Smooth muscle cell (in vitro differentiated cells): Measurements from ENCODE around the gene EP300. TPM values are rescaled to one million over a fixed set of nuclear protein-coding genes. Genes with fewer than 3 reads are reported as not detected.

Source experiments
- DNase-seq: peaks from one replicate; lab custom pipeline; 2025; ENCODE audit not compliant: unreplicated experiment; lab: John Stamatoyannopoulos, UW
- H2AFZ ChIP-seq: fragments of 200-600 bp; sonication (generic); 2 replicates; pipeline ENCODE4 v1.6.0; 2016; ENCODE audit warnings: antibody characterized with exemption, low read depth, mild to moderate bottlenecking
- H3F3A ChIP-seq: fragments of 200-600 bp; sonication (generic); 2 replicates; pipeline ENCODE4 v1.6.0; 2017; ENCODE audit warnings: antibody characterized with exemption, low read depth
- H3K27ac ChIP-seq: fragments of 200-600 bp; sonication (generic); 2 replicates; pipeline ENCODE4 v1.5.1; 2016; ENCODE audit warnings: low read depth, mild to moderate bottlenecking
- H3K27me3 ChIP-seq: fragments of 200-600 bp; sonication (generic); 2 replicates; pipeline ENCODE4 v1.6.1; 2016; ENCODE audit warnings: low read depth, mild to moderate bottlenecking
- H3K36me3 ChIP-seq: fragments of 200-600 bp; sonication (generic); 2 replicates; pipeline ENCODE4 v1.5.1; 2016; ENCODE audit warnings: low read depth
- H3K4me1 ChIP-seq: fragments of 200-600 bp; sonication (generic); 2 replicates; pipeline ENCODE4 v1.5.1; 2016; ENCODE audit warnings: low read depth
- H3K4me2 ChIP-seq: fragments of 200-600 bp; sonication (generic); 2 replicates; pipeline ENCODE4 v1.6.0; 2016; ENCODE audit warnings: mild to moderate bottlenecking
- H3K4me3 ChIP-seq: fragments of 200-600 bp; sonication (generic); 2 replicates; pipeline ENCODE4 v1.5.1; 2016; ENCODE audit warnings: mild to moderate bottlenecking
- H3K79me2 ChIP-seq: fragments of 200-600 bp; sonication (generic); 2 replicates; pipeline ENCODE4 v1.6.0; 2016; ENCODE audit warnings: low read depth, mild to moderate bottlenecking
- H3K9ac ChIP-seq: fragments of 200-600 bp; sonication (generic); 2 replicates; pipeline ENCODE4 v1.6.0; 2016; ENCODE audit warnings: low read depth
- H3K9me3 ChIP-seq: fragments of 200-600 bp; sonication (generic); replicated peaks from 2 replicates; pipeline ENCODE4 v1.5.1; 2016; ENCODE audit warnings: low read depth
- H4K20me1 ChIP-seq: fragments of 200-600 bp; sonication (generic); 2 replicates; pipeline ENCODE4 v1.6.0; 2016; ENCODE audit warnings: low read depth
- CTCF ChIP-seq: fragments of 200-600 bp; sonication (generic); IDR thresholded peaks from 2 replicates; pipeline ENCODE4 v1.5.1; 2017; ENCODE audit warnings: borderline replicate concordance, mild to moderate bottlenecking, antibody characterized with exemption; ENCODE audit not compliant: insufficient read depth, poor library complexity, severe bottlenecking
- WGBS: methylation state at CpG from one replicate; pipeline ENCODE4 v1.1.7; 2016; ENCODE audit warnings: low lambda C conversion rate; 5-methylcytosine and 5-hydroxymethylcytosine counted together
- polyA plus RNA-seq: library from polyadenylated mRNA; unstranded; fragments of >200 nt; fragmentation: Nextera tagmentation; extraction: Ambion mirVana; gene quantifications from 2 replicates; pipeline ENCODE4 v1.2.1, GENCODE V29; 2016
- total RNA-seq: library from RNA; depleted of rRNA; stranded (reverse); fragments of >200 nt; gene quantifications from 2 replicates; pipeline ENCODE4 v1.2.3, GENCODE V29; 2014

Gene EP300
- total and polyA plus RNA-seq, 2 experiments from 2014 or later, result 10.3 to 46.8 TPM

DNA sequence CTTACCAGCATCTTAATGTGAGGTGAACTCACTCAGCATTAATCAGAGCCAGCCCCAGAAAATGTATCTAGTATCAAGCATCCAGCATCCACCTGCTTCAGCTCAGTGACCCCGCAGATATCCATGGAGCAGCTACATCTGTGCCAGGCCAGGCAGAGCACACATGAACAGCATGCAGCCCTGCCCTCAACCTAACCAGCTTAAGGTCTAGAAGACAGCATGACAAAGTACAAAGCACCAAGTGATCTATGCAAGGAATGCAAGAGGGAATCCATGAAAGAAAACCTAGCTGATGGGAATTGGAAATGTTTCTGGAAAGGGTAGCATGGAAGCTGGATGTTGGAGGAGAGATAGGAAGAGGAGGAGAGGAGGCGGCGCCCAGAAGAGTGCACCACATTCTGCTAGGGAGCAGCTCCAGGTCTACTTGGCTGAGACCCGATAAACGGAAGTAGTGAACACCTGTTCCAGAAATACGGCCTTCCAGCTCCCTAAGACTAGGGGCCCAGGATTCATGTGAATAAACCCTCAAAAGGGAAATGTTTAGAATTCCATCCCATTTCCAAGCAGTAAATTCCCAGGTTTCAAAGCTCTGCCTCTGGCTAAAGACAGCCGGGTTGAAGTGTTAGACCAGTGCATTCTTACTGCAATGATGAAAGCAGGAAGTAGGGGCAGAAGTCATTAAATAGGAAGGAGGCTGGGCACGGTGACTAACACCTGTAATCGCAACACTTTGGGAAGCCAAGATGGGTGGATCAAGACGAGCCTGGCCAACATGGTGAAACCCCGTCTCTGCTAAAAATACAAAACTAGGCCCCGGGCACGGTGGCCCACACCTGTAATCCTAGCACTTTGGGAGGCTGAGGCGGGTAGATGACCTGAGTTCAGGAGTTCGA is 89.2 kb downstream of the EP300 start:
- no peaks in the 10 kb centered on the region for H3K4me1 ChIP-seq
- peaks cover 3% of the 10 kb centered on the region for H4K20me1 ChIP-seq
- no peak overlapping the region for H3K9ac ChIP-seq
- peaks cover 18% of the 10 kb centered on the region for H3F3A ChIP-seq
- no peaks in the 10 kb centered on the region for H3K9me3 ChIP-seq
- no peak for DNase-seq
- H3K36me3 ChIP-seq, result peaks cover 9% of the 10 kb centered on the region
- no peak overlapping the region for H3K27ac ChIP-seq
- WGBS, result 67% methylated on average over 15 of the region's 15 CpGs
- no peaks in the 10 kb centered on the region for H3K27me3 ChIP-seq
- H3K79me2 ChIP-seq, result no peaks in the 10 kb centered on the region
- H2AFZ ChIP-seq, result no peak overlapping the region
- no peak overlapping the region for H3K4me3 ChIP-seq
- TF ChIP-seq CTCF, result no peak
- no peak overlapping the region for H3K4me2 ChIP-seq

- Histone ChIP-seq H3K4me3 (no peak overlapping the region), H3K79me2 (no peaks in the 10 kb centered on the region), H3K9ac (no peak overlapping the region), H3K9me3 (no peaks in the 10 kb centered on the region), H3K4me1 (no peaks in the 10 kb centered on the region), H3F3A (peaks cover 12% of the 10 kb centered on the region), H4K20me1 (no peaks in the 10 kb centered on the region), H2AFZ (no peak overlapping the region), H3K36me3 (no peaks in the 10 kb centered on the region), H3K4me2 (no peak overlapping the region), H3K27ac (no peak overlapping the region), H3K27me3 (no peaks in the 10 kb centered on the region)
- DNase-seq, result no peak
- WGBS, result 48% methylated on average over 3 of the region's 3 CpGs
- TF ChIP-seq CTCF, result no peak
These were observed 92.3 kb downstream of the EP300 start for GRCh38 chr22:41184679-41185078.

DNA sequence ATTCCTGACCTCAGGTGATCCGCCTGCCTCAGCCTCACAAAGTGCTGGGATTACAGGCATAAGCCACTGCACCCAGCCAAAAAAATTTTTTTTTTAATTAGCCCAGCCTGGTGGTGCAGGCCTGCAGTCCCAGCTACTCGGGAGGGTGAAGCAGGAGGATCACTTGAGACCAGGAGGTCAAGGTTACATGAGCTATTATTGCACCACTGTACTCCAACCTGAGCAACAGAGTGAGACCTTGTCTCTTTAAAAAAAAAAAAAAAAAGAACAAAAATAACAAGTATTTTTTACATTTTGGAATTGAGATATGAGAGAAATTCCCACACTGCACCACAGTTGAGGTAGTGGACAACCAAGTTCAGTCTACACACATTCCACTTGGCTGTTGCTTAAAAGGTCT is 99.1 kb downstream of the EP300 start:
- no peak for TF ChIP-seq CTCF
- no peaks in the 10 kb centered on the region for H3K27me3 ChIP-seq

More for the DNA sequence above, 99.1 kb downstream of the EP300 start:
- Histone ChIP-seq H3K9me3 (no peaks in the 10 kb centered on the region), H3F3A (no peaks in the 10 kb centered on the region), H3K9ac (no peak overlapping the region), H2AFZ (no peak overlapping the region), H3K27ac (no peak overlapping the region), H3K36me3 (no peaks in the 10 kb centered on the region), H3K4me1 (no peaks in the 10 kb centered on the region), H4K20me1 (no peaks in the 10 kb centered on the region), H3K79me2 (no peaks in the 10 kb centered on the region), H3K4me3 (no peak overlapping the region), H3K4me2 (no peak overlapping the region)
- DNase-seq, result no peak
- WGBS, result 93% methylated on average over 2 of the region's 2 CpGs
